GM19395 (cell line): ENCODE measurements around the gene SLCO1B1.
A peak's percentile ranks its signal among the peaks of the same experiment; 100 is the strongest.
"Not testable (repeated sequence)": the region's sequence is repeated elsewhere in the genome, so short reads cannot be mapped to it uniquely, and the experiment has no call there.

Experiments used
- ATAC-seq: cut with Tn5 transposase; IDR thresholded peaks from one replicate; pipeline ENCODE4 v1.9.1; 2021; ENCODE audit warnings: mild to moderate bottlenecking, moderate library complexity; ENCODE audit not compliant: unreplicated experiment

The SLCO1B1 gene, protein sequence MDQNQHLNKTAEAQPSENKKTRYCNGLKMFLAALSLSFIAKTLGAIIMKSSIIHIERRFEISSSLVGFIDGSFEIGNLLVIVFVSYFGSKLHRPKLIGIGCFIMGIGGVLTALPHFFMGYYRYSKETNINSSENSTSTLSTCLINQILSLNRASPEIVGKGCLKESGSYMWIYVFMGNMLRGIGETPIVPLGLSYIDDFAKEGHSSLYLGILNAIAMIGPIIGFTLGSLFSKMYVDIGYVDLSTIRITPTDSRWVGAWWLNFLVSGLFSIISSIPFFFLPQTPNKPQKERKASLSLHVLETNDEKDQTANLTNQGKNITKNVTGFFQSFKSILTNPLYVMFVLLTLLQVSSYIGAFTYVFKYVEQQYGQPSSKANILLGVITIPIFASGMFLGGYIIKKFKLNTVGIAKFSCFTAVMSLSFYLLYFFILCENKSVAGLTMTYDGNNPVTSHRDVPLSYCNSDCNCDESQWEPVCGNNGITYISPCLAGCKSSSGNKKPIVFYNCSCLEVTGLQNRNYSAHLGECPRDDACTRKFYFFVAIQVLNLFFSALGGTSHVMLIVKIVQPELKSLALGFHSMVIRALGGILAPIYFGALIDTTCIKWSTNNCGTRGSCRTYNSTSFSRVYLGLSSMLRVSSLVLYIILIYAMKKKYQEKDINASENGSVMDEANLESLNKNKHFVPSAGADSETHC

DNA sequence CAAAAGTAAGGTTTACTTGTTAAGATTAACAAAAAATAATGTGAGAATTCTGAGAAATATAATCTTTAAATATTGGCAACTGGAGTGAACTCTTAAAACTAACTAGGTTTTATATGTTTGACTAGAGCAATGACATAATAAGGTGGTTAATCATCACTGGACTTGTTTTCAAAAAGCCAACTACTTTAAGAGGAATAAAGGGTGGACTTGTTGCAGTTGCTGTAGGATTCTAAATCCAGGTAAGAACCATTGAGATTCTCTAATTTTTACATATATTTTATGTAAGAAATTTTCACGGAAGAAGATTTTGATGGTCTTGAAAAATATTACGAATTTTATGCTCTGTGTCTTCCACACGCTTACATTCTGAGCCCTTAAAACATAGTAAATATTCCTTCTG is at the start of gene SLCO1B1:
SLCO1B1 (plus strand) TSS at position 197 of the 400 bp plus-strand sequence. CDS start 10,381 bp downstream, outside the sequence.
- no peak for ATAC-seq

DNA sequence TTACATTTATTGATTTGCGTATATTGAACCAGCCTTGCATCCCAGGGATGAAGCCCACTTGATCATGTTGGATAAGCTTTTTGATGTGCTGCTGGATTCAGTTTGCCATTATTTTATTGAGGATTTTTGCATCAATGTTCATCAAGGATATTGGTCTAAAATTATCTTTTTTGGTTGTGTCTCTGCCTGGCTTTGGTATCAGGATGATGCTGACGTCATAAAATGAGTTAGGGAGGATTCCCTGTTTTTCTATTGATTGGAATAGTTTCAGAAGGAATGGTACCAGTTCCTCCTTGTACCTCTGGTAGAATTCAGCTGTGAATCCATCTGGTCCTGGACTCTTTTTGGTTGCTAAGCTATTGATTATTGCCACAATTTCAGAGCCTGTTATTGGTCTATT is 46.2 kb upstream of the SLCO1B1 start:
- not testable (repeated sequence) for ATAC-seq

DNA sequence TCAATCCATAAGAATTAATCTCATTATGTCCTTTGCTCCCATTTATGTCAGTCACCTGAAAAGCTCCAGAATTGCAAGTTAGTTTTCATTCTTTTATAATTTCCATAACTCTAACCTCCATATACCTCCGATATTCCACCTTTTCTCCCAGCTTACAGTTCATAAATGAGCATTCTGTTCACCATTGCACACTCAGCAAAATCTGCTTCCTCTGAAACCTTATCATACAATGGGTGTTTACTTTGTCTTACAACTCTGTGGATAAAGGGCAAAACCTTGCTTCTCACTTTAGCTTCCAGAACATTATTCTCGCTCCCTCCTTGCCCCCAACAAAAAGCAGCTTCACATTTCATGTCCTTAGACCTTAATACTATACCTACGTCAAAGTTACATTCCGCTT is 19.3 kb upstream of the SLCO1B1 start:
- ATAC-seq, result no peak

DNA sequence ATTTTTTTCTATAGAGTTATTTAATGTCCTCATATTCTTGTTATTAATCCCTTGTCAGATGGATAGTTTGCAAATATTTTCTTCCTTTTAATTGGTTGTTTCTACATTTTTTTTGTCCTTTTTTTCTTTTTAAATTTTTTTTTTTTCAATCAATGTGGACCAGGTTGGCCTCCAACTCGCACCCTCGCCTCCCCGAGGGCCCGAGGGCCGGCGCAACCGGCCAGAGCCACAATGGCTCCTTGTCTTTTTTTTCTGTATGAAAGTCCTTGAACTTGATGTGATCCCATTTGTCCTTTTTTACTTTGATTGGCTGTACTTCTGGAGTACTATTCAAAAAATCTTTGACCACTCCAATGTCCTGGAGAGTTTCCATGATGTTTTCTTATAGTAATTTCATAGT is 17.7 kb upstream of the SLCO1B1 start:
- ATAC-seq, result no peak

DNA sequence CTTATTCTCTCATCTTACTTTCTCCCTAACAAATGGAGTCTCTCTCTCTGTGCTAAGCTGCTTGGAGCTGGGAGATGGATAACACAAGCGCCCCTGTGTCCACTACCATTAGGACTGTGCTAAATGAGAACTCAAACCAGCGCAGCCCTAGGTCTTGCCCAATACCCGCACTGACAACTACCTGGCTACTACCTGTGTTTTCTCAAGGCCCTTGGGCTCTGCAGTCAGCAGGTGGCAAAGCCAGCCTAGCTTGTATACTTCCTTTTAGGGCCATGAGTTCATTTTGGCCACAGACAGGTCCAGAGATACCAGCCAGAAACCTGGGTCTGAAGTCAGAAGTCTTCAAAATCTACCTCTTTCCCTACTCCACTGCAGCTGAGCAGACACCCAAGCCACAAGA is 13.0 kb upstream of the SLCO1B1 start:
- no peak for ATAC-seq

DNA sequence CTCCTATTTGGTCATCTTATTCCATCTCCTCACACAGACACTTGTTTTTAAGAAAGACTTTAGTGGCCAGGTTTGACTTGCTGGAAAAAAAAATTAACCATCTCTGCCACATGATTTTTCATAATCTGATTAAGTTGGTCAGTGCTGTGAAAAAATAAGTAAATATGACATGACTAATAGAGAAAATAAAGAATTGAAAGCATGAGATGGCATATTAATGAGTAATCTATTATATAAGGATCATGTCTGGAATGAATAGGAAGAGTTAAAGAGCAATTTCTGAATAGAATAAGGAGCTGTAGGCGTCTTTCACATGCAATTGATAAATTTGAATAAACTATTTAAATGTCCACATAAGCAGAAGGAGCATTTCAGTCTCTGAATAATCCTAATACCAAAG is 12.2 kb upstream of the SLCO1B1 start:
- ATAC-seq, result no peak

DNA sequence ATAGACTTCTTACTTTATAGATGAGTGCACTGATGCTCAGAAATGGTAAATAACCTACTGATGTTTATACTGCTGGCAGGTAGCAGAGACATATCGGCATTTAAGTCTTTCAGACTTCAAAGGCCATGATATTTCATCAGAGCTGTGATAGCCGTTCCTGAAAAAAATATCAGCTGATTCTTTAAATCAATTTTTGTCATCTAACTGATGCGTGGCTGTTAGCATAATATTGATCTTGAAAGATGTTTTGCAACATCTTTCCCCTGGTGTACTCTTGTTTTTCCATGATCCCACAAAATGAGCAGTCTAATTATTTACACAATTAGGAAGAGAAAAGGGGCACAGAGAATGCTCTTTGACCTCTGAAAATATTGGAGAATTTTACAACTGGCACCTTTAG is 1.6 kb upstream of the SLCO1B1 start:
- no peak for ATAC-seq

DNA sequence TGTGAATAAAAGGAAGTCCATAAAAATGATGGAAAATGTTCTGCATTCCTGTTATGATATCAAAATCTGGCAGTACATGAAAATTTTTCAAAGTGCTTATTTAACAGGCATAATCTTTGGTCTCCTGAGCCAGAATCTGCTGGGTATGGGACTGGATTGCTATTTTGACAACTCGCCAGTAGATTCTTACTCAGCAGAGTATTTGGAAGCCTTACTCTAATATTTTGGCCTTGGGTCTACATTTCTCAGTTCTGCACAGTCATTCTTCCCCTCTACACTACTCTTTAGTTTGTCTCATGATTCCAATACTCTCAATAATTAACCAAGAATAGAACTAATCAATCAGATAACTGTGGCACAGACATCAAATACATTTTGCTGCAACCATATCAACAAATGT is 1.1 kb upstream of the SLCO1B1 start:
- no peak for ATAC-seq

DNA sequence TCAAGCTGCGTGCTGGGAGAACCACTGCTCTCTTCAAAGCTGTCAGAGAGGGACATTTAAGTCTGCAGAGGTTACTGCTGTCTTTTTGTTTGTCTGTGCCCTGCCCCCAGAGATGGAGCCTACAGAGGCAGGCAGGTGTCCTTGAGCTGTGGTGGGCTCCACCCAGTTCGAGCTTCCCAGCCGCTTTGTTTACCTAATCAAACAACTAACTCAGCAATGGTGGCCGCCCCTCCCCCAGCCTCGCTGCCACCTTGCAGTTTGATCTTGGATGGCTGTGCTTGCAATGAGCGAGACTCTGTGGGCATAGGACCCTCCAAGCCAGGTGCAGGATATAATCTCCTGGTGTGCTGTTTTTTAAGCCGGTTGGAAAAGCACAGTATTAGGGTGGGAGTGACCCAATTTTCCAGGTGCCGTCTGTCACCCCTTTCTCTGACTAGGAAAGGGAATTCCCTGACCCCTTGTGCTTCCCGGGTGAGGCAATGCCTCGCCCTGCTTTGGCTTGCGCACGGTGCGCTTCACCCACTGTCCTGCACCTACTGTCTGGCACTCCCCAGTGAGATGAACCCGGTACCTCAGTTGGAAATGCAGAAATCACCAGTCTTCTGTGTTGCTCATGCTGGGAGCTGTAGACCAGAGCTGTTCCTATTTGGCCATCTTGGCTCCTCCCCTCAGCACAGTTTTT is 6.5 kb downstream of the SLCO1B1 start:
- not testable (repeated sequence) for ATAC-seq

DNA sequence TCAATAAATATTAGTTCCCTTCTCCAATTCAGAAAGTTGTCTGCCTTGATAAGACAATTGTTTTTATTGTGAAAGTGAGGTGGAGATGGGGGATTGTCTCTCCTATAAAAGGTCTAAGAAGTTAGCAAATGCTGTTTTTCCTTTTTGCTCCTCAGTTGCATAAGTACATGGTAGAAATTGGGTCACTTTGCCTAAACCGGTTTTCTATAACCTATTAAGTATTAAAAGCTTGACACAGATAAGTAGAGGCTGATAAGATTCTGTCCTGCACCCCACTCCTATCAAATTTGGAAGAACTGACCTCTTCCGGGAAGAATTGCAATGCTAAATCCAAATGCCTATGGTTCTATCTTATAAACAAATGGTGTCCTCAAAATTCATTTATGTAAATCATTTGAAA is 7.0 kb downstream of the SLCO1B1 start:
- no peak for ATAC-seq

DNA sequence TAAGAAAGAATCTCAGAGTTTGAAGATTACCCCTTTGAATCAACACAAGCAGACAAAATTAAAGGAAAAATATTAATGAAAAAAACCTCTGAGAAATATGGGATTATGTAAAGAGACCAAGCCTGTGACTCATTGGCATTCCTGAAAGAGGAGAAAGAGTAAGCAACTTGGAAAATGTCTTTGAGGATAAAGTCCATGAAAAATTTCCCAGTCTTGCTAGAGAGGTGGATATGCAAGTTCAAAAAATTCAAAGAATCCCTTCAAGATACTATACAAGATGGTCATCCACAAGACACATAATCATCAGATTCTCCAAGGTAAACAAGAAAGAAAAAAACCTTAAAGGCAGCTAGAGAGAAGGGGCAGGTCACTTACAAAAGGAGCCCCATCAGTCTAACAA is 13.3 kb downstream of the SLCO1B1 start:
- no peak for ATAC-seq

DNA sequence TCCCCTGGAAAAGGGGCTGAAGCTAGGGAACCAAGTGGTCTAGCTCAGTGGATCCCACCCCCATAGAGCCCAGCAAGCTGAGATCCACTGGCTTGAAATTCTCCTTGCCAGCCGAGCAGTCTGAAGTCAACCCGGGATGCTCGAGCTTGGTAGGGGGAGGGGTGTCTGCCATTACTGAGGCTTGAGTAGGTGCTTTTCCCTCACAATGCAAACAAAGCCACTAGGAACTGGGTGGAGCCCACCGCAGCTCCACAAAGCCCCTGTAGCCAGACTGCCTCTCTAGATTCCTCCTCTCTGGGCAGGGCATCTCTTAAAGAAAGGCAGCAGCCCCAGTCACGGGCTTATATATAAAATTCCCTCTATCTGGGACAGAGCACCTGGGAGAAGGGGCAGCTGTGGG is 18.9 kb downstream of the SLCO1B1 start:
- ATAC-seq, result not testable (repeated sequence)

DNA sequence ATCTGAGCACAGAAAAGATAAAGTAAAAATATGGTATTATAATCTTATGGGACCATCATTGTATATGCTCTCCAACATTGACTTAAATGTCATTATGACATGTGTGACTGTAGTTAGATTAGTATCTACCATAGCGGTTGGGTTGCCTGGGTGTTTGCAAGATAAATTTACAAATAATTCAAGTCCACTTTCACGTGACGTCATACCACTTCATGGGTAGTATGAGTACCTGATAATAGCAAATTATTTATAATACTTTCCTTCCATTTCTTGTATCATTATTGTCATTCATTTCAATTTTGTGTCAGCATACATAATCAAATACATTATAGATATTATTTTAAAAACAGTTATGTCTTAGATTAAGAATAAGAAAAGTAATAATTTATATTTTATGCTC is 20.2 kb downstream of the SLCO1B1 start:
- no peak for ATAC-seq

DNA sequence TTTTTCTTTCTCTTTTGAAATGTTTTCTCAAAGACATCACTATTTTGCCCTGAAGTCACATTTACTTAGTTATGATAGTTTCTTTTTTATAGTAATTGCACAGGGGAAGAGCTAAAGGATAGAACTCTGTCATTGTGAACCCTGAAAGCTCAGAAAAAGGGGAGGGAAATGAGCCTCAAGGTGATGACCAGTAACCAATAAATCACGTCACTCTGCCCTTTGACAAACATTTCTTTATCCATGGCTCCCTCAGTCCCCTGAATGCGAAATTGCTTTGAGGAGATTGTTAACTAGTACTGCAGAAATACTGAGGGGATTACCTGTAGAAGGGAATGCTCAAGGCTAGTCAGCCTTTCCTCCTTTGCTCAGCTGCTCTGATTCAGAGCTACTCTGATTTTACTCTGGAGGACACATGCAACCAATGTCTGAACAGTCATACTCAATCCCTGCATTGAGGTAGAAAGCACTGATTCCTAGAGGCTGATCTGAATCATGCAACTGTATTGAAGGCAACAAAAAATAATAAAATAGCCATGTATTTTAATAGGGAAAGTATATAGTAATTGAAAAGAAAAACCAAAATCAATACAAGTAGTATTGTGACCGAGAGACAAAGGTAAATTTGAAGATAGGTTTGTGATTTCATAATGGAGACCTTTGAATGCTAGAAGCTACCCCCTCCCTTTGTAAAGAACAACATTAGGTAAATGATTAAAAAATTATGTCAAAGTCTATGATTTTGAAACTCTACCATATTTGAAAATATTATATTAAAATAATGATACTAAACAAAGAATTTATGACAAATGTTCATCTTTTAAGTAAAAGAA is 24.7 kb downstream of the SLCO1B1 start:
- no peak for ATAC-seq

DNA sequence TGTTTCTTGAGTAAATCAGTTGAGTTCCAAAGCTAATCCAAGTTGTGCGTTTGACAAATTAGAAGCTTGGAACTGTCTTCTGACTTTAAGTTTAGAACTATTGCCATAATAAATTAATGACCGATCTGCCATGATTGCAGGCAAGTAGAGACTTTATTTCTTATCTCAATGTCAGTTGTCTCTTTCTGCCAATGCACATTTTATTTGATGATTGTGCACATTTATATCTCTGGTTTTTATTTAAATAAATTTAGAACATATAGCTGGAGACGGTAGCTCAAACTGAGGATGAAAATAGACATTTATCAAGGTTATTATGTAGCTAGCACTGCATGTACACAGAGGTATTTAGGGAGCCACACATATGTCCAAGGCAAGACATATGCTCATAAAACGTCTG is 34.1 kb downstream of the SLCO1B1 start:
- ATAC-seq, result no peak

DNA sequence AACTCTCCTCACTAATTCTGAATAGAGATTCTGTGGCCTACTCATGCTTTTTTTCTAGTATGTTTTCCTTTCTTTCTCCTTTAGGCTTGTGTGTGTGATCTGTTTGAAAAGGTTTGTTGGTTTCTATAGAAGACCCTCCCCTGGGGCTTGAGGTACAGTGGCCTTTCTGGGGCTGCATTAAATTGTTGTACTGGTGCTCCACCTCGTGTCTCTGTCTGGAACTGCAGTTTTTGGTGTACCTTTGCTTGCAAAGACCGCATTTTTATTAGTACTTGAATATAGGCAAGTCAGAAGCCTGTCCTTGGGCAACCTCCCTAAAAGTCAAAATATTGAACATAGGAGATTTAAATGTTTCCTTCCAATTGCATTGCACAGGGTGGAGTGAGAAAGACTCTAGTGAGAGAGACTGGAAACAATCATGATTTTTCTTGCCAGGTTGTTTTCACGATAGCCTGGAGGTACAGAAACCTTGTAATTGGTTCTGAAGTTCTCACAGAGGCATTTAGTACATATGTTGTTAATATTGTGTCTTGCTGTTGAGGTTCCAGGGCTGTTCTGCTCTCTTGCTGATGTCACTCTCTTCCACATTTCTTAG is 39.0 kb downstream of the SLCO1B1 start:
- peak; percentile 85 for ATAC-seq

DNA sequence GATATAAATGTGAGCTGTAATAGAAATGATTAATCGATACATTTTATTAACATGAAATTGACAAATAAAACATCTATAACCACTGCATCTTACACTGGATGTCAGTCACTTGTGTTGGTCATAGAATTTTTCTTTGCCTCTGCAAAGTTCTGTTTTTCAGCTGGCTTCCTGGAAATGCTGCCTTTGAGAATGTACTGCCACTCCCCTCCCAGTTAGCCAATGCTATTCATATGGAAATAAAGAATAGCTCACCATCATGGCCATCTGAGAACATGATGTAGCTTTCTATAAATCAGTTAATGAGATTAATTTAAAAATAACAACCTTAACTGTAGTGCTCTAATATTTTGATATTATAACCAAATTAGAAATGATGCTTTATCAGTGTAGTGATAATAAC is 41.1 kb downstream of the SLCO1B1 start:
- ATAC-seq, result no peak

DNA sequence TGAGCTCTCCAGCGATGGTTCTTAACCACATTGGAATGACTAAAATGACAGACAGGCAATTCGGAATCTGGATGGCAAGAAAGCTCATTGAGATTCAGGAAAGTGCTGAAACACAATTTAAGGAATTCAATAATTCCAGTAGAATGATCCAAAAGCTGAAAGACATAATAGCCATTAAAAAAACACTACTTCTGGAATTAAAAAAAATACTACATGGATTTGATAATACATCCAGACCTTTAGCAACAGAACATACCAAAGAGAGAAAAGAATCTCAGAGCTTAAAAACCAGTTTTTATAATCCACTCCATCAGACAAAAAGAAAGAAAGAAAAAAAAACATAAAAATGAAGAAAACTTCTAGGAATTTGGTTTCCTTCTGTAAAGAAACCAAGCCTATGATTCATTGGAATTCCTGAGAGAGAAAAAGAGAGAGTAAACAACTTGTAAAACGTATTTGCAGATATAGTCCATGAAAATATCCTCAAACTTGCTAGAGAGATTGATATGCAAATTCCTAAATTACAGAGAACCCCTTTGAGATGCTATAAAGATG is 52.8 kb downstream of the SLCO1B1 start:
- ATAC-seq, result no peak

DNA sequence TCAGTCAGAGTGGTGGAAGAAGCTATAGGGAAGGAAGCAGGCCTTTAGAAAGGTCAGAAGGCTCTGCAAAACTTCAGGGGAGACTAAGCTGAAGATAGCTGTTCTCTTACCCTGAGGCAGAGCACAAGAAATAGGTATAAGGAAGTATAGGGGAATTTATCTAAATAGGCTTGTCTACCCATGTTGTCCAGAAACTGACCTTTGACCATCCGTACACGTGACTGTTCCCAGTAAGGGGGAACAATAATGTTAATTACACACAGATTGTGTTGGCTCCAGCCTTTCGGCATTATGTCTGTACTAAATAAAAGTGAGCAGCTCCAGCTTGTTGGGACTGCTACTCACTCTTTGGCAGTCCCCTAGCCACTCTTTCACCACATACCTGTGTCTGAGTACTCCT is 59.0 kb downstream of the SLCO1B1 start:
- ATAC-seq, result no peak

DNA sequence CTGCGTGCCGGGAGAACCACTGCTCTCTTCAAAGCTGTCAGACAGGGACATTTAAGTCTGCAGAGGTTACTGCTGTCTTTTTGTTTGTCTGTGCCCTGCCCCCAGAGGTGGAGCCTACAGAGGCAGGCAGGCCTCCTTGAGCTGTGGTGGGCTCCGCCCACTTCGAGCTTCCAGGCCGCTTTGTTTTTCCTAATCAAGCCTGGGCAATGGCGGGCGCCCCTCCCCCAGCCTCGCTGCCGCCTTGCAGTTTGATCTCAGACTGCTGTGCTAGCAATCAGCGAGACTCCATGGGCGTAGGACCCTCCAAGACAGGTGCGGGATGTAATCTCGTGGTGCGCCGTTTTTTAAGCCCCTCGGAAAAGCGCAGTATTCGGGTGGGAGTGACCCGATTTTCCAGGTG is 83.4 kb downstream of the SLCO1B1 start:
- ATAC-seq, result not testable (repeated sequence)
